Fibroblast of lung (primary cell): ENCODE data around the gene RPGR.

Source experiments
- EZH2 ChIP-seq: IDR thresholded peaks from 2 replicates; pipeline ENCODE4 v1.5.1; 2012; ENCODE audit warnings: low read length, control low read depth, mild to moderate bottlenecking; ENCODE audit errors: missing control alignments
- TF ChIP-seq, protein P1 (sequence below), 2 donors: IDR thresholded peaks in 1 of 2; conservative IDR thresholded peaks in 1 of 2; 1 replicate in 1 of 2; 2 replicates in 1 of 2; pipeline ENCODE4 v1.5.1; 2011 to 2012; ENCODE audit warnings: low read length in 2 of 2, control low read depth in 1 of 2, inconsistent platforms in 1 of 2, low read depth in 1 of 2, mild to moderate bottlenecking in 1 of 2

- TF ChIP-seq, protein P1, sequence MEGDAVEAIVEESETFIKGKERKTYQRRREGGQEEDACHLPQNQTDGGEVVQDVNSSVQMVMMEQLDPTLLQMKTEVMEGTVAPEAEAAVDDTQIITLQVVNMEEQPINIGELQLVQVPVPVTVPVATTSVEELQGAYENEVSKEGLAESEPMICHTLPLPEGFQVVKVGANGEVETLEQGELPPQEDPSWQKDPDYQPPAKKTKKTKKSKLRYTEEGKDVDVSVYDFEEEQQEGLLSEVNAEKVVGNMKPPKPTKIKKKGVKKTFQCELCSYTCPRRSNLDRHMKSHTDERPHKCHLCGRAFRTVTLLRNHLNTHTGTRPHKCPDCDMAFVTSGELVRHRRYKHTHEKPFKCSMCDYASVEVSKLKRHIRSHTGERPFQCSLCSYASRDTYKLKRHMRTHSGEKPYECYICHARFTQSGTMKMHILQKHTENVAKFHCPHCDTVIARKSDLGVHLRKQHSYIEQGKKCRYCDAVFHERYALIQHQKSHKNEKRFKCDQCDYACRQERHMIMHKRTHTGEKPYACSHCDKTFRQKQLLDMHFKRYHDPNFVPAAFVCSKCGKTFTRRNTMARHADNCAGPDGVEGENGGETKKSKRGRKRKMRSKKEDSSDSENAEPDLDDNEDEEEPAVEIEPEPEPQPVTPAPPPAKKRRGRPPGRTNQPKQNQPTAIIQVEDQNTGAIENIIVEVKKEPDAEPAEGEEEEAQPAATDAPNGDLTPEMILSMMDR (conservative IDR thresholded peaks at IDR 0.05 in 1 of 2, IDR thresholded peaks at IDR 0.05 in 1 of 2; ENCODE audit: low read depth in 1 of 2, low read length in 2 of 2): no peak
- TF ChIP-seq EZH2: no peak
Measured at GRCh38 chrX:38318606-38319005, 8.7 kb downstream of the RPGR start.
